Activated naive CD8-positive, alpha-beta T cell treated with anti-CD3 and anti-CD28 coated beads for 36 hours (primary cell): ENCODE measurements around the gene MYCBP2. TPM values are rescaled to one million over a fixed set of nuclear protein-coding genes. Genes with fewer than 3 reads are reported as not detected.
A peak's percentile ranks its signal among the peaks of the same experiment; 100 is the strongest.

ENCODE experiments used
- DNase-seq: peaks from one replicate; pipeline ENCODE4 v3.0.0; 2021
- H3K27ac Mint-ChIP-seq: one replicate; pipeline ENCODE4 v1.8.0; 2022; ENCODE audit warnings: mild to moderate bottlenecking, moderate library complexity, mixed read lengths
- H3K27me3 Mint-ChIP-seq: one replicate; pipeline ENCODE4 v1.8.0; 2022; ENCODE audit warnings: mild to moderate bottlenecking, mixed read lengths
- H3K36me3 Mint-ChIP-seq: one replicate; pipeline ENCODE4 v1.8.0; 2021; ENCODE audit warnings: mild to moderate bottlenecking, mixed read lengths
- H3K4me1 Mint-ChIP-seq: one replicate; pipeline ENCODE4 v1.8.0; 2021; ENCODE audit warnings: mixed read lengths
- H3K4me3 Mint-ChIP-seq: one replicate; pipeline ENCODE4 v1.8.0; 2022; ENCODE audit warnings: mild to moderate bottlenecking, moderate library complexity, mixed read lengths
- H3K9me3 Mint-ChIP-seq: one replicate; pipeline ENCODE4 v1.8.0; 2022; ENCODE audit warnings: mixed read lengths
- total RNA-seq, 2 experiments: library from RNA; stranded (reverse); gene quantifications; one replicate each; pipeline ENCODE4 v1.2.3, GENCODE V29; 2021

The MYCBP2 gene
- total RNA-seq, 2 experiments from 2014 or later: 89.5 to 94.2 TPM

GRCh38 chr13:77040076-77040475, 286.8 kb downstream of the MYCBP2 start:
- H3K4me1 Mint-ChIP-seq: peaks cover 2% of the 10 kb centered on the region

GRCh38 chr13:77038907-77039480, 287.9 kb downstream of the MYCBP2 start:
- Mint-ChIP-seq H3K9me3 (no peaks in the 10 kb centered on the region), H3K4me3 (no peak overlapping the region), H3K27ac (no peak overlapping the region), H3K36me3 (peaks cover 5% of the 10 kb centered on the region), H3K4me1 (peaks cover 4% of the 10 kb centered on the region), H3K27me3 (no peaks in the 10 kb centered on the region)
- DNase-seq: no peak

More at GRCh38 chr13:77040076-77040475, 286.8 kb downstream of the MYCBP2 start:
- no peaks in the 10 kb centered on the region for H3K27me3 Mint-ChIP-seq
- no peaks in the 10 kb centered on the region for H3K9me3 Mint-ChIP-seq
- no peak overlapping the region for H3K27ac Mint-ChIP-seq
- DNase-seq: no peak
- peaks cover 8% of the 10 kb centered on the region for H3K36me3 Mint-ChIP-seq
- no peak overlapping the region for H3K4me3 Mint-ChIP-seq

- no peak for DNase-seq
- no peaks in the 10 kb centered on the region for H3K27me3 Mint-ChIP-seq
- H3K36me3 Mint-ChIP-seq: no peaks in the 10 kb centered on the region
- no peak overlapping the region for H3K4me3 Mint-ChIP-seq
- no peak overlapping the region for H3K27ac Mint-ChIP-seq
- H3K9me3 Mint-ChIP-seq: no peaks in the 10 kb centered on the region
- peaks cover 8% of the 10 kb centered on the region for H3K4me1 Mint-ChIP-seq
Observed at GRCh38 chr13:77036279-77036678, 290.6 kb downstream of the MYCBP2 start.

- Mint-ChIP-seq H3K4me1 (peaks cover 8% of the 10 kb centered on the region), H3K36me3 (peaks cover under 1% of the 10 kb centered on the region), H3K27me3 (no peaks in the 10 kb centered on the region), H3K27ac (no peak overlapping the region), H3K4me3 (no peak overlapping the region), H3K9me3 (peaks cover under 1% of the 10 kb centered on the region)
- DNase-seq: no peak
Observed at GRCh38 chr13:77034881-77035280, 292.0 kb downstream of the MYCBP2 start.

GRCh38 chr13:77033717-77034302, 293.1 kb downstream of the MYCBP2 start:
- Mint-ChIP-seq H3K9me3 (peaks cover 2% of the 10 kb centered on the region), H3K4me1 (peaks cover 10% of the 10 kb centered on the region), H3K36me3 (peaks cover 2% of the 10 kb centered on the region), H3K4me3 (no peak overlapping the region), H3K27ac (no peak overlapping the region), H3K27me3 (no peaks in the 10 kb centered on the region)
- DNase-seq: no peak

GRCh38 chr13:77031656-77032243, 295.1 kb downstream of the MYCBP2 start:
- H3K36me3 Mint-ChIP-seq: peaks cover 2% of the 10 kb centered on the region
- peaks cover 5% of the 10 kb centered on the region for H3K27me3 Mint-ChIP-seq
- no peak overlapping the region for H3K4me3 Mint-ChIP-seq
- H3K9me3 Mint-ChIP-seq: peaks cover 2% of the 10 kb centered on the region
- DNase-seq: no peak
- H3K4me1 Mint-ChIP-seq: peaks cover 17% of the 10 kb centered on the region
- no peak overlapping the region for H3K27ac Mint-ChIP-seq

GRCh38 chr13:77029436-77029835, 297.5 kb downstream of the MYCBP2 start:
- Mint-ChIP-seq H3K27me3 (peaks cover 5% of the 10 kb centered on the region), H3K27ac (no peak overlapping the region)

GRCh38 chr13:77028202-77028601, 298.7 kb downstream of the MYCBP2 start:
- peaks cover 34% of the 10 kb centered on the region for H3K4me1 Mint-ChIP-seq
- H3K36me3 Mint-ChIP-seq: peaks cover 8% of the 10 kb centered on the region
- DNase-seq: no peak
- H3K9me3 Mint-ChIP-seq: peaks cover 2% of the 10 kb centered on the region
- H3K27me3 Mint-ChIP-seq: peaks cover 5% of the 10 kb centered on the region
- peak overlapping the region; percentile 95 for H3K4me3 Mint-ChIP-seq
- H3K27ac Mint-ChIP-seq: no peak overlapping the region

More at GRCh38 chr13:77029436-77029835, 297.5 kb downstream of the MYCBP2 start:
- DNase-seq: no peak
- H3K4me1 Mint-ChIP-seq: peaks cover 23% of the 10 kb centered on the region
- peaks cover 2% of the 10 kb centered on the region for H3K9me3 Mint-ChIP-seq
- peaks cover 5% of the 10 kb centered on the region for H3K36me3 Mint-ChIP-seq
- H3K4me3 Mint-ChIP-seq: no peak overlapping the region

GRCh38 chr13:77026861-77027621, 299.9 kb downstream of the MYCBP2 start, which contains the start of gene FBXL3:
FBXL3 (minus strand) TSS chr13:77027159; CDS start chr13:77021860, 5,299 bp downstream.
- peak; percentile 85 for DNase-seq
- peak within 1 kb of the TSS; percentile 95 for H3K4me3 Mint-ChIP-seq
- H3K4me1 Mint-ChIP-seq: peaks cover 46% of the 10 kb centered on the region
- peaks cover 17% of the 10 kb centered on the region for H3K36me3 Mint-ChIP-seq
- H3K27ac Mint-ChIP-seq: peak within 1 kb of the TSS; percentile 97
- peaks cover 5% of the 10 kb centered on the region for H3K27me3 Mint-ChIP-seq
- H3K9me3 Mint-ChIP-seq: peaks cover 2% of the 10 kb centered on the region

- peaks cover 21% of the 10 kb centered on the region for H3K36me3 Mint-ChIP-seq
- peak overlapping the region; percentile 86 for H3K27ac Mint-ChIP-seq
- H3K4me3 Mint-ChIP-seq: peak overlapping the region; percentile 95
- peaks cover 5% of the 10 kb centered on the region for H3K27me3 Mint-ChIP-seq
- H3K4me1 Mint-ChIP-seq: peaks cover 47% of the 10 kb centered on the region
- peaks cover 2% of the 10 kb centered on the region for H3K9me3 Mint-ChIP-seq
- DNase-seq: peak; percentile 80
Observed at GRCh38 chr13:77026255-77026860, 300.5 kb downstream of the MYCBP2 start.

GRCh38 chr13:77022341-77022740, 304.6 kb downstream of the MYCBP2 start:
- Mint-ChIP-seq H3K27me3 (peaks cover 5% of the 10 kb centered on the region), H3K9me3 (no peaks in the 10 kb centered on the region), H3K36me3 (peaks cover 20% of the 10 kb centered on the region), H3K4me3 (no peak overlapping the region), H3K27ac (peak overlapping the region; percentile 68), H3K4me1 (peaks cover 60% of the 10 kb centered on the region)
- DNase-seq: no peak

GRCh38 chr13:77019756-77020155, 307.1 kb downstream of the MYCBP2 start:
- Mint-ChIP-seq H3K4me3 (no peak overlapping the region), H3K4me1 (peaks cover 65% of the 10 kb centered on the region), H3K27ac (no peak overlapping the region), H3K9me3 (no peaks in the 10 kb centered on the region), H3K36me3 (peaks cover 21% of the 10 kb centered on the region), H3K27me3 (no peaks in the 10 kb centered on the region)
- no peak for DNase-seq

- Mint-ChIP-seq H3K4me3 (no peak overlapping the region), H3K27ac (no peak overlapping the region), H3K36me3 (peaks cover 19% of the 10 kb centered on the region), H3K27me3 (no peaks in the 10 kb centered on the region), H3K4me1 (peaks cover 43% of the 10 kb centered on the region), H3K9me3 (no peaks in the 10 kb centered on the region)
- DNase-seq: no peak
Observed at GRCh38 chr13:77016888-77017623, 309.8 kb downstream of the MYCBP2 start.

- no peak overlapping the region for H3K27ac Mint-ChIP-seq
- no peaks in the 10 kb centered on the region for H3K27me3 Mint-ChIP-seq
- H3K36me3 Mint-ChIP-seq: peaks cover 19% of the 10 kb centered on the region
- H3K9me3 Mint-ChIP-seq: no peaks in the 10 kb centered on the region
- no peak for DNase-seq
- H3K4me3 Mint-ChIP-seq: no peak overlapping the region
- H3K4me1 Mint-ChIP-seq: peaks cover 36% of the 10 kb centered on the region
Observed at GRCh38 chr13:77016251-77016812, 310.6 kb downstream of the MYCBP2 start.
